GM06990 (cell line): ENCODE results near the gene TMEM234.

Source experiments
- DNase-seq: peaks from one replicate; pipeline ENCODE4 v3.0.0-alpha.2; 2011; ENCODE audit not compliant: insufficient read length; ENCODE audit errors: extremely low read depth
- H3K27me3 ChIP-seq: replicated peaks from 2 replicates; pipeline ENCODE4 v1.6.0; 2011; ENCODE audit warnings: low read length; ENCODE audit not compliant: control insufficient read depth, insufficient read depth
- H3K36me3 ChIP-seq: 2 replicates; pipeline ENCODE4 v1.5.1; 2011; ENCODE audit warnings: low read length; ENCODE audit not compliant: control insufficient read depth, insufficient read depth
- H3K4me3 ChIP-seq: replicated peaks from 2 replicates; pipeline ENCODE4 v1.5.1; 2011; ENCODE audit warnings: low read depth, mild to moderate bottlenecking, control low read depth, low read length
- TF ChIP-seq, protein P1 (sequence below): IDR thresholded peaks from 2 replicates; pipeline ENCODE4 v1.5.1; 2011; ENCODE audit warnings: low read length, control low read depth, mild to moderate bottlenecking, inconsistent platforms; ENCODE audit not compliant: insufficient read depth, poor library complexity, severe bottlenecking

TMEM234 gene

GRCh38 chr1:32180186-32181060 is 41.7 kb downstream of the TMEM234 start:
- peak; percentile 60 for DNase-seq
- Histone ChIP-seq H3K27me3 (no peaks in the 10 kb centered on the region), H3K36me3 (peaks cover 7% of the 10 kb centered on the region), H3K4me3 (peak overlapping the region; percentile 87)
- TF ChIP-seq, protein P1, sequence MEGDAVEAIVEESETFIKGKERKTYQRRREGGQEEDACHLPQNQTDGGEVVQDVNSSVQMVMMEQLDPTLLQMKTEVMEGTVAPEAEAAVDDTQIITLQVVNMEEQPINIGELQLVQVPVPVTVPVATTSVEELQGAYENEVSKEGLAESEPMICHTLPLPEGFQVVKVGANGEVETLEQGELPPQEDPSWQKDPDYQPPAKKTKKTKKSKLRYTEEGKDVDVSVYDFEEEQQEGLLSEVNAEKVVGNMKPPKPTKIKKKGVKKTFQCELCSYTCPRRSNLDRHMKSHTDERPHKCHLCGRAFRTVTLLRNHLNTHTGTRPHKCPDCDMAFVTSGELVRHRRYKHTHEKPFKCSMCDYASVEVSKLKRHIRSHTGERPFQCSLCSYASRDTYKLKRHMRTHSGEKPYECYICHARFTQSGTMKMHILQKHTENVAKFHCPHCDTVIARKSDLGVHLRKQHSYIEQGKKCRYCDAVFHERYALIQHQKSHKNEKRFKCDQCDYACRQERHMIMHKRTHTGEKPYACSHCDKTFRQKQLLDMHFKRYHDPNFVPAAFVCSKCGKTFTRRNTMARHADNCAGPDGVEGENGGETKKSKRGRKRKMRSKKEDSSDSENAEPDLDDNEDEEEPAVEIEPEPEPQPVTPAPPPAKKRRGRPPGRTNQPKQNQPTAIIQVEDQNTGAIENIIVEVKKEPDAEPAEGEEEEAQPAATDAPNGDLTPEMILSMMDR, result no peak

DNA sequence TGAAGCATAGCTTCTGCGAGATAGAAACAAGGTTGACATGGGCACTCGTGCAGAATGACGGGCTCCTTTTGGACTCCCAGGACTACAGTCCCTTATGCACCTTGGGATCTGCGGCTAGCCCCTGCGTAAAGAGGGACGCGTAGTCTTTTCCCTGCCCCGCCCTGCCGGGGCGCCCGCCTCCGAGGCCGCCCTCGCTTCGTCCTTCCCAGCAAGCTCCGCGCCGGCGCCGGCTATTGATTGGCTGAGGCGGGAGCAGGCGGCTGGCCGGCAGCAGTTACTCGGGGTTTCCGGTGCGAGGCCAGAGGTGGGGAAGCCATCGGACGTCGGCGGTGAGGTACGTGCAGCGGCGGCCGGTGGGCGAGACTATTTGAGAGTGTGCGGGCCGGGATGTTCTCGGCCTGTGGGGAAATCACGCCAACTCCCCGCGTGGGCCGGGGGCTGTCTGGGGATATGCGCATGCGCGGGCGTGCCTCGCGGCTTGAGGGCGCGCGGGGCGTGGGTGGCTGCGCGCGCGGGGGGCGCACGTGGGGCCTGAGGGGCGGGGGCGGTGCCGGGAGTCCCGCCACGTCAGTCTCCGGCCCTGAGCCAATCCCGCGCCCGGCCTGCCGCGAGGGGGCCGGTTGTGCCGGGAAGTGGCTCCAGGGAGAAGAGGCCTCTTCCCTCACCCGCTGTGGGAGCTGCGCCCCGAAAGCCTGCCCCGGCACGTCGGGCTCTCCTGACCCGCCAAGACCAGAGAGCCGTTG is 42.5 kb downstream of the TMEM234 start, which contains the start of gene TXLNA:
TXLNA (plus strand) TSS at position 233 of the 743 bp plus-strand sequence. CDS start 671 bp downstream, outside the sequence.
- peak; percentile 95 for DNase-seq
- Histone ChIP-seq H3K27me3 (no peaks in the 10 kb centered on the region), H3K4me3 (peak within 1 kb of the TSS; percentile 87), H3K36me3 (peaks cover 7% of the 10 kb centered on the region)
- TF ChIP-seq, protein P1, result no peak

DNA sequence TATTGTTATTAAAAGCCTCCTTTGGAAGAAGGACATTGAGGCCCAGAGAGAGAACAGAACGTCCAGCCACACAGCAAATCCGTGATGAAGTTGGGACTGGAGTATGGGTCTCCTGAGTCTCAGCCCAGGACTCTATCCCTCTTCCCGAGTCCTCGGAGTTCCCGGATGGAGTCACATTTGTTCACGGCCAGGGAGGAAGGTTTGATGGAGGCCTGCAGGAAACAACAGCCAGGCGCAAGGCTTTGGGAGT is 43.0 kb downstream of the TMEM234 start:
- peaks cover 3% of the 10 kb centered on the region for H3K36me3 ChIP-seq
- DNase-seq, result no peak
- H3K4me3 ChIP-seq, result peak overlapping the region; percentile 87
- H3K27me3 ChIP-seq, result no peaks in the 10 kb centered on the region
- TF ChIP-seq, protein P1, result no peak

GRCh38 chr1:32178380-32179192 is 43.6 kb downstream of the TMEM234 start:
- TF ChIP-seq, protein P1, result no peak
- peak overlapping the region; percentile 87 for H3K4me3 ChIP-seq
- no peaks in the 10 kb centered on the region for H3K27me3 ChIP-seq
- H3K36me3 ChIP-seq, result peaks cover 4% of the 10 kb centered on the region
- DNase-seq, result no peak

DNA sequence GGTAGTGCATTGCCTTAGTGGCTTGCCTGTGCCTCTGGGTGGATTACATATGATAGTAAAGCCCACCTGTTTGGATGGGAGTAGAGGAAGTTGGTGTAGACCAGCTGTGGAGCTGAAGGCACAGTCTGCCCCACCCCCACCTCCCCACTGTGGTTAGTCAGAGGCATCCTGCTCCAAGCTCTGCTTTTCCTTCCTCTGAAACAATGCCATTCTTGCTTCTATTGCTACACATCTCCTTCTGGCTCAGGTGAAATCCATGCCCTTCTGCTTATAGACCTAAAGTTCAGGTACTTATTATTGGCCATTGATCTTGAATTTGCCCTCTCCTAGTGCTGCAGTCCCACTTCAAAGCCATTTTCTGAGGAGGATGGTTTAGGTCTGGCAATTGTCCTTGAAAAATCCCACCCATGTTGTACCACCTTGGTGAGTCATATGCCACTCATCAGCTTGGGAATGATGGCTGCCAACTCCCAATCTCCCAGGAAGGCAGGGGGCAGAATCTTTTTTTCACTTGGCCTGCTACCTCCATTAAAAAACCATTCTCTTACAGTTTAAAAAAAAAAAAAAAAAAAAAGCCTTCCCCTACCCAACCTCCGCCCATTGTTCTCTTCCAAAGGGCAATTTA is 49.4 kb downstream of the TMEM234 start:
- Histone ChIP-seq H3K27me3 (no peaks in the 10 kb centered on the region), H3K36me3 (peaks cover 23% of the 10 kb centered on the region), H3K4me3 (no peak overlapping the region)
- no peak for DNase-seq
- TF ChIP-seq, protein P1, result no peak
